Trophoblast cell (in vitro differentiated cells and primary cell): ENCODE results near the gene B3GALNT2.
A peak's percentile ranks its signal among the peaks of the same experiment; 100 is the strongest.

ENCODE experiments used
- DNase-seq, 2 donors: peaks; one replicate each; pipeline ENCODE4 v3.0.0-alpha.2; 2016
- H2AFZ ChIP-seq: 2 replicates; pipeline ENCODE4 v1.6.1; 2013; ENCODE audit warnings: low read length, moderate library complexity, mild to moderate bottlenecking; ENCODE audit not compliant: insufficient read depth, poor library complexity
- H2AK5ac ChIP-seq: 2 replicates; pipeline ENCODE4 v1.6.1; 2013; ENCODE audit warnings: mild to moderate bottlenecking, low read length
- H2BK120ac ChIP-seq: 2 replicates; pipeline ENCODE4 v1.6.1; 2013; ENCODE audit warnings: low read length, mild to moderate bottlenecking, moderate library complexity; ENCODE audit not compliant: insufficient read depth, poor library complexity
- H2BK12ac ChIP-seq: 2 replicates; pipeline ENCODE4 v1.6.1; 2013; ENCODE audit warnings: mild to moderate bottlenecking, low read length, moderate library complexity
- H2BK5ac ChIP-seq: 2 replicates; pipeline ENCODE4 v1.6.1; 2013; ENCODE audit warnings: low read length, low read depth, moderate library complexity, mild to moderate bottlenecking; ENCODE audit not compliant: poor library complexity
- H3K14ac ChIP-seq: 2 replicates; pipeline ENCODE4 v1.6.1; 2013; ENCODE audit warnings: mild to moderate bottlenecking, low read length
- H3K18ac ChIP-seq: 2 replicates; pipeline ENCODE4 v1.6.1; 2013; ENCODE audit warnings: mild to moderate bottlenecking, low read length
- H3K23ac ChIP-seq: 2 replicates; pipeline ENCODE4 v1.6.1; 2013; ENCODE audit warnings: low read length
- H3K27ac ChIP-seq: 2 replicates; pipeline ENCODE4 v1.5.1; 2013; ENCODE audit warnings: low read depth, mild to moderate bottlenecking, inconsistent platforms, low read length, moderate library complexity
- H3K27me3 ChIP-seq: 2 replicates; pipeline ENCODE4 v1.6.1; 2013; ENCODE audit warnings: inconsistent platforms, mild to moderate bottlenecking, low read length, moderate library complexity; ENCODE audit not compliant: insufficient read depth
- H3K36me3 ChIP-seq, 2 experiments: 1 replicate in 1 of 2; 2 replicates in 1 of 2; pipeline ENCODE4 v1.6.1; 2013; ENCODE audit warnings: low read length in 2 of 2, mild to moderate bottlenecking in 2 of 2, moderate library complexity in 1 of 2; ENCODE audit not compliant: insufficient read depth in 2 of 2, control insufficient read depth in 1 of 2
- H3K4ac ChIP-seq: 2 replicates; pipeline ENCODE4 v1.6.1; 2013; ENCODE audit warnings: low read depth, mild to moderate bottlenecking, low read length, moderate library complexity
- H3K4me1 ChIP-seq, 2 experiments: 1 replicate in 1 of 2; 2 replicates in 1 of 2; pipeline ENCODE4 v1.6.1; 2013; ENCODE audit warnings: low read length in 2 of 2, mild to moderate bottlenecking in 2 of 2, moderate library complexity in 1 of 2; ENCODE audit not compliant: insufficient read depth in 2 of 2, control insufficient read depth in 1 of 2
- H3K4me2 ChIP-seq: 2 replicates; pipeline ENCODE4 v1.6.1; 2013; ENCODE audit warnings: inconsistent platforms, mild to moderate bottlenecking, low read length, moderate library complexity
- H3K4me3 ChIP-seq: 2 replicates; pipeline ENCODE4 v1.5.1; 2013; ENCODE audit warnings: mild to moderate bottlenecking, low read depth, low read length, inconsistent platforms
- H3K79me1 ChIP-seq: one replicate; pipeline ENCODE4 v1.6.1; 2013; ENCODE audit warnings: low read length
- H3K79me2 ChIP-seq: 2 replicates; pipeline ENCODE4 v1.6.1; 2013; ENCODE audit warnings: low read length, mild to moderate bottlenecking; ENCODE audit not compliant: control insufficient read depth, insufficient read depth, poor library complexity
- H3K9ac ChIP-seq: 2 replicates; pipeline ENCODE4 v1.6.1; 2013; ENCODE audit warnings: mild to moderate bottlenecking, low read length
- H3K9me3 ChIP-seq: 2 replicates; pipeline ENCODE4 v1.6.1; 2013; ENCODE audit warnings: low read depth, mild to moderate bottlenecking, control low read depth, inconsistent platforms, low read length; ENCODE audit not compliant: insufficient read depth
- H4K12ac ChIP-seq: 2 replicates; pipeline ENCODE4 v1.6.1; 2013; ENCODE audit warnings: low read depth, mild to moderate bottlenecking, low read length, moderate library complexity
- H4K8ac ChIP-seq: 2 replicates; pipeline ENCODE4 v1.6.1; 2013; ENCODE audit warnings: low read depth, mild to moderate bottlenecking, low read length, moderate library complexity
- H4K91ac ChIP-seq: one replicate; pipeline ENCODE4 v1.6.1; 2013; ENCODE audit warnings: low read depth, mild to moderate bottlenecking, low read length, moderate library complexity
- WGBS: extraction: QIAGEN DNeasy Blood & Tissue Kit; methylation state at CpG from one replicate; pipeline ENCODE4 v1.1.7; 2013; ENCODE audit warnings: missing lambda C conversion rate; ENCODE audit not compliant: insufficient read length, insufficient coverage; ENCODE audit errors: extremely low coverage; 5-methylcytosine and 5-hydroxymethylcytosine counted together

B3GALNT2 gene

GRCh38 chr1:235500971-235501540, 3.2 kb downstream of the B3GALNT2 start:
- no peak overlapping the region for H3K4me2 ChIP-seq
- H4K91ac ChIP-seq = no peak overlapping the region
- no peak overlapping the region for H2BK12ac ChIP-seq
- H3K36me3 ChIP-seq = no peaks in the 10 kb centered on the region
- H2AK5ac ChIP-seq = no peak overlapping the region
- H3K4me1 ChIP-seq = no peaks in the 10 kb centered on the region
- H3K23ac ChIP-seq = no peak overlapping the region
- no peak overlapping the region for H3K4me3 ChIP-seq
- no peak overlapping the region for H2BK120ac ChIP-seq
- no peak overlapping the region for H2AFZ ChIP-seq
- peaks cover 10% of the 10 kb centered on the region for H3K79me1 ChIP-seq
- H3K14ac ChIP-seq = no peak overlapping the region
- DNase-seq = peak; percentile 7 to 73
- peaks cover 10% of the 10 kb centered on the region for H3K79me2 ChIP-seq
- no peak overlapping the region for H3K18ac ChIP-seq
- H2BK5ac ChIP-seq = no peak overlapping the region
- no peak overlapping the region for H3K27ac ChIP-seq
- no peaks in the 10 kb centered on the region for H3K27me3 ChIP-seq
- H3K9me3 ChIP-seq = no peaks in the 10 kb centered on the region
- H4K12ac ChIP-seq = no peak overlapping the region
- no CpG with 5 or more reads among the region's 5 CpGs for WGBS
- no peak overlapping the region for H3K4ac ChIP-seq
- H3K9ac ChIP-seq = no peak overlapping the region
- H4K8ac ChIP-seq = no peak overlapping the region

DNA sequence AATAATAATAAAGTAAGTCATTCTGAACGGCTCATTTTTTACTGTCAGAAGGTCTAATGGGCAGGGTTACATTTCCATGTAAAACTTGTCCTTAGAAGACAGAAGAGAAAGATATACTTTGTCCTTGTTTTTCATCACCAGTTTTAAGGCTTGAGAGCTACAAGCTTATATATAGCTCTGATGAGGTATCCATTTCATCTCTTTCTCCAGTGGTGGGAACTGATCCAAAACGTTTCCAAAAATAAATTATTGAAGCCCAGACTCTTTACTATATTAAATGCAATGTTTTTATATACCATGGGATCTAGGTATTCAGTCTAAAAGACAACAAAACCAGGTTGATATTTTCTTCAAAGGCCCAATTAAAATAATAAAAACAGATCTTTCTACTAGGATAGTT, 8.7 kb downstream of the B3GALNT2 start:
- H3K23ac ChIP-seq = no peak overlapping the region
- no peak overlapping the region for H3K9ac ChIP-seq
- no peak overlapping the region for H4K91ac ChIP-seq
- H3K36me3 ChIP-seq = peaks cover 6 to 8% of the 10 kb centered on the region in 2 experiments
- no peak overlapping the region for H2BK5ac ChIP-seq
- H3K9me3 ChIP-seq = peaks cover 2% of the 10 kb centered on the region
- H2AK5ac ChIP-seq = no peak overlapping the region
- no peaks in the 10 kb centered on the region for H3K4me1 ChIP-seq
- no peak overlapping the region for H3K4me2 ChIP-seq
- H3K27me3 ChIP-seq = no peaks in the 10 kb centered on the region
- no peak overlapping the region for H3K14ac ChIP-seq
- no peak overlapping the region for H3K4ac ChIP-seq
- no peaks in the 10 kb centered on the region for H3K79me1 ChIP-seq
- no peak for DNase-seq
- no peak overlapping the region for H2BK120ac ChIP-seq
- no peak overlapping the region for H3K4me3 ChIP-seq
- no peak overlapping the region for H3K18ac ChIP-seq
- no peak overlapping the region for H2BK12ac ChIP-seq
- H4K8ac ChIP-seq = no peak overlapping the region
- H3K79me2 ChIP-seq = peaks cover 4% of the 10 kb centered on the region
- WGBS = no CpG with 5 or more reads among the region's 2 CpGs
- H3K27ac ChIP-seq = no peak overlapping the region
- no peak overlapping the region for H4K12ac ChIP-seq
- no peak overlapping the region for H2AFZ ChIP-seq

DNA sequence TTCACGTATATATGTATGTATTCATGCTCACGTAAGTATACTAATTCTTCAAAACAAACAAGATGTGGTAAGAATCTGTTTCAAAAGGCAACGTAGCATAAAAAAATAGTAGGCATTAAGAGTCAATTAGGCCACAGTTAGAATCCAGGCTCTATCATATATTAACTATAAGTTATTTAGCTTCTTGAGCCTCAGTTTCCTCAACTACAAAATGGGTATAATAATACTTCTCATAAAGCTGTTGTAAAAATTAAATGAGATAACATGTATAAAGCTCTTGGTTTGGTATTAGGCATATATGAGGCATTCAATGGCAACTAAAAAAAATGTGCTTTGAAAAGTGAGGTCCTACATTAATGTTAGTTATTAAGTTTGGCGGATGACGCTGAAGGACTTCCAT, 9.2 kb downstream of the B3GALNT2 start:
- no CpG with 5 or more reads among the region's 5 CpGs for WGBS
- no peak overlapping the region for H3K14ac ChIP-seq
- H2AFZ ChIP-seq = no peak overlapping the region
- no peak overlapping the region for H2BK5ac ChIP-seq
- no peak overlapping the region for H3K27ac ChIP-seq
- peaks cover 6 to 8% of the 10 kb centered on the region in 2 experiments for H3K36me3 ChIP-seq
- no peak overlapping the region for H2BK120ac ChIP-seq
- no peak overlapping the region for H3K18ac ChIP-seq
- H3K4ac ChIP-seq = no peak overlapping the region
- peaks cover 3% of the 10 kb centered on the region for H3K79me2 ChIP-seq
- no peak overlapping the region for H4K91ac ChIP-seq
- no peak overlapping the region for H3K23ac ChIP-seq
- no peaks in the 10 kb centered on the region for H3K4me1 ChIP-seq
- H2AK5ac ChIP-seq = no peak overlapping the region
- H3K9ac ChIP-seq = no peak overlapping the region
- no peak overlapping the region for H2BK12ac ChIP-seq
- H4K8ac ChIP-seq = no peak overlapping the region
- no peak overlapping the region for H3K4me3 ChIP-seq
- H3K4me2 ChIP-seq = no peak overlapping the region
- DNase-seq = no peak
- no peaks in the 10 kb centered on the region for H3K79me1 ChIP-seq
- H3K27me3 ChIP-seq = no peaks in the 10 kb centered on the region
- H3K9me3 ChIP-seq = peaks cover 2% of the 10 kb centered on the region
- H4K12ac ChIP-seq = no peak overlapping the region

- Histone ChIP-seq H3K18ac (no peak overlapping the region), H3K4me3 (no peak overlapping the region), H3K9ac (no peak overlapping the region), H4K91ac (no peak overlapping the region), H2BK120ac (no peak overlapping the region), H3K79me1 (no peaks in the 10 kb centered on the region), H2AK5ac (no peak overlapping the region), H3K36me3 (peaks cover 6 to 8% of the 10 kb centered on the region in 2 experiments), H3K27ac (no peak overlapping the region), H3K9me3 (peaks cover 2% of the 10 kb centered on the region), H3K4me2 (no peak overlapping the region), H3K4me1 (no peaks in the 10 kb centered on the region), H2AFZ (no peak overlapping the region), H3K79me2 (peaks cover 3% of the 10 kb centered on the region), H3K14ac (no peak overlapping the region), H4K8ac (no peak overlapping the region), H2BK5ac (no peak overlapping the region), H2BK12ac (no peak overlapping the region), H3K23ac (no peak overlapping the region), H4K12ac (no peak overlapping the region), H3K27me3 (no peaks in the 10 kb centered on the region), H3K4ac (no peak overlapping the region)
- DNase-seq = no peak
- no CpG with 5 or more reads among the region's 9 CpGs for WGBS
Observed at GRCh38 chr1:235494531-235494930, 9.7 kb downstream of the B3GALNT2 start.
